Esophagus squamous epithelium (tissue), 5 donors: Measurements from ENCODE around the gene KRT3. TPM values are rescaled to one million over a fixed set of nuclear protein-coding genes. Genes with fewer than 3 reads are reported as not detected.

Experiments
- DNase-seq: peaks from one replicate; lab custom pipeline; 2025; lab: John Stamatoyannopoulos, UW
- H3K27ac ChIP-seq, 4 donors: fragments of 200-600 bp; sonication (generic); one replicate each; pipeline ENCODE4 v1.5.1; 2016 to 2019; ENCODE audit warnings: mild to moderate bottlenecking in 1 of 4
- H3K27me3 ChIP-seq, 4 donors: fragments of 200-600 bp; sonication (generic); 1 replicate in 3 of 4; 2 replicates in 1 of 4; pipeline versions ENCODE4 v1.5.1 to v1.6.0; 2017 to 2021; ENCODE audit warnings: antibody characterized with exemption in 1 of 4
- H3K36me3 ChIP-seq, 3 donors: fragments of 200-600 bp; sonication (generic); one replicate each; pipeline ENCODE4 v1.5.1; 2016 to 2019
- H3K4me1 ChIP-seq, 3 donors: fragments of 200-600 bp; sonication (generic); one replicate each; pipeline ENCODE4 v1.5.1; 2017 to 2019
- H3K4me3 ChIP-seq, 4 donors: fragments of 200-600 bp; sonication (generic); 1 replicate in 3 of 4; 2 replicates in 1 of 4; pipeline ENCODE4 v1.5.1; 2016 to 2019; ENCODE audit warnings: mild to moderate bottlenecking in 2 of 4, moderate library complexity in 1 of 4
- H3K9me3 ChIP-seq, 3 donors: fragments of 200-600 bp; sonication (generic); one replicate each; pipeline ENCODE4 v1.5.1; 2016 to 2019
- CTCF ChIP-seq, 6 experiments: fragments of 450-650 bp in 4 of 6; fragments of 200-600 bp in 2 of 6; sonication (generic) in 2 of 6; IDR thresholded peaks; one replicate each; pipeline ENCODE4 v1.5.1; 2016 to 2019; ENCODE audit warnings: antibody characterized with exemption in 6 of 6, mild to moderate bottlenecking in 4 of 6, moderate library complexity in 4 of 6
- POLR2A ChIP-seq, 4 donors: fragments of 450-650 bp; IDR thresholded peaks; one replicate each; pipeline ENCODE4 v1.6.1; 2017; ENCODE audit warnings: antibody characterized with exemption in 4 of 4, mild to moderate bottlenecking in 4 of 4, moderate library complexity in 3 of 4
- WGBS, 2 donors: methylation state at CpG; one replicate each; pipeline ENCODE4 v1.1.5; 2018; 5-methylcytosine and 5-hydroxymethylcytosine counted together
- intact Hi-C: fragments of 100-400 bp; cut with DNase I; formaldehyde crosslinking; loops from one replicate; pipeline ENCODE4 v1.15.0; 2022
- total RNA-seq, 4 donors: library from RNA; depleted of rRNA; stranded (reverse); fragments of >200 nt; gene quantifications; one replicate each; pipeline ENCODE4 v1.1.0, GENCODE V29; 2016
- donor health status: DM: yes; HTN: yes; CAD: no.

The KRT3 gene
- total RNA-seq, 4 donors from 2014 or later, result 0.57 to 1.6 (median 0.86) TPM

GRCh38 chr12:52772772-52773171, 23.1 kb downstream of the KRT3 start:
- DNase-seq, result no peak
- Histone ChIP-seq H3K9me3 (no peaks in the 10 kb centered on the region), H3K27me3 (peaks cover 0 to 29% (median 0%) of the 10 kb centered on the region in 4 donors), H3K36me3 (no peaks in the 10 kb centered on the region), H3K27ac (no peak overlapping the region), H3K4me1 (no peaks in the 10 kb centered on the region), H3K4me3 (no peak overlapping the region)
- intact Hi-C loops, result no loop called here
- TF ChIP-seq POLR2A (IDR thresholded peaks at IDR 0.05), result no peak
- TF ChIP-seq CTCF (IDR thresholded peaks at IDR 0.05), result no peak
- 62 to 69% methylated on average over 3 of the region's 3 CpGs for WGBS, 2 donors

GRCh38 chr12:52772188-52772587, 23.7 kb downstream of the KRT3 start:
- no peak overlapping the region for H3K4me3 ChIP-seq
- no peaks in the 10 kb centered on the region for H3K4me1 ChIP-seq
- WGBS, 2 donors, result 78 to 81% methylated on average over 4 of the region's 4 CpGs
- no peak for DNase-seq
- no peaks in the 10 kb centered on the region for H3K9me3 ChIP-seq
- TF ChIP-seq POLR2A (IDR thresholded peaks at IDR 0.05), result no peak
- no peak for TF ChIP-seq CTCF (IDR thresholded peaks at IDR 0.05)
- intact Hi-C loops, result no loop called here
- H3K27me3 ChIP-seq, result peaks cover 0 to 29% (median 0%) of the 10 kb centered on the region in 4 donors
- no peak overlapping the region for H3K27ac ChIP-seq
- no peaks in the 10 kb centered on the region for H3K36me3 ChIP-seq

- Histone ChIP-seq H3K36me3 (no peaks in the 10 kb centered on the region), H3K4me3 (no peak overlapping the region), H3K9me3 (no peaks in the 10 kb centered on the region), H3K27me3 (peaks cover 0 to 29% (median 0%) of the 10 kb centered on the region in 4 donors), H3K4me1 (no peaks in the 10 kb centered on the region), H3K27ac (no peak overlapping the region)
- intact Hi-C loops, result no loop called here
- TF ChIP-seq POLR2A (IDR thresholded peaks at IDR 0.05), result no peak
- TF ChIP-seq CTCF (IDR thresholded peaks at IDR 0.05), result no peak
- DNase-seq, result no peak
- 63 to 78% methylated on average over 4 of the region's 4 CpGs for WGBS, 2 donors
Measured at GRCh38 chr12:52771505-52771904, 24.4 kb downstream of the KRT3 start.

GRCh38 chr12:52771088-52771487, 24.8 kb downstream of the KRT3 start:
- no peaks in the 10 kb centered on the region for H3K9me3 ChIP-seq
- peaks cover 0 to 29% (median 0%) of the 10 kb centered on the region in 4 donors for H3K27me3 ChIP-seq
- intact Hi-C loops, result no loop called here
- 75 to 79% methylated on average over 2 to 6 of the region's 6 CpGs for WGBS, 2 donors
- H3K36me3 ChIP-seq, result no peaks in the 10 kb centered on the region
- no peak overlapping the region for H3K4me3 ChIP-seq
- no peak for DNase-seq
- no peak overlapping the region for H3K27ac ChIP-seq
- H3K4me1 ChIP-seq, result no peaks in the 10 kb centered on the region
- TF ChIP-seq POLR2A (IDR thresholded peaks at IDR 0.05) (no peak), CTCF (IDR thresholded peaks at IDR 0.05) (no peak)

- Histone ChIP-seq H3K4me1 (no peaks in the 10 kb centered on the region), H3K27ac (no peak overlapping the region), H3K9me3 (no peaks in the 10 kb centered on the region), H3K27me3 (peaks cover 0 to 25% (median 0%) of the 10 kb centered on the region in 4 donors), H3K36me3 (no peaks in the 10 kb centered on the region), H3K4me3 (no peak overlapping the region)
- no peak for DNase-seq
- intact Hi-C loops, result no loop called here
- no peak for TF ChIP-seq POLR2A (IDR thresholded peaks at IDR 0.05)
- TF ChIP-seq CTCF (IDR thresholded peaks at IDR 0.05), result no peak
Measured at GRCh38 chr12:52769946-52770345, 26.0 kb downstream of the KRT3 start.
